SH-SY5Y (cell line): ENCODE data around the gene GOSR2.

ENCODE experiments used
- GATA2 ChIP-seq: IDR thresholded peaks from 2 replicates; pipeline ENCODE4 v1.6.1; 2011; ENCODE audit warnings: mild to moderate bottlenecking, low read depth, low read length
- GATA3 ChIP-seq: IDR thresholded peaks from 2 replicates; pipeline ENCODE4 v1.6.1; 2011; ENCODE audit warnings: low read depth, mild to moderate bottlenecking, low read length, moderate library complexity

- TF ChIP-seq GATA3, result no peak
- TF ChIP-seq GATA2, result no peak
Observed at GRCh38 chr17:46931596-46931995, 8.6 kb downstream of the GOSR2 start.
